Measurements from ENCODE around the gene GSTA5.
"Not testable (repeated sequence)": the region's sequence is repeated elsewhere in the genome, so short reads cannot be mapped to it uniquely, and the experiment has no call there.

The GSTA5 gene

DNA sequence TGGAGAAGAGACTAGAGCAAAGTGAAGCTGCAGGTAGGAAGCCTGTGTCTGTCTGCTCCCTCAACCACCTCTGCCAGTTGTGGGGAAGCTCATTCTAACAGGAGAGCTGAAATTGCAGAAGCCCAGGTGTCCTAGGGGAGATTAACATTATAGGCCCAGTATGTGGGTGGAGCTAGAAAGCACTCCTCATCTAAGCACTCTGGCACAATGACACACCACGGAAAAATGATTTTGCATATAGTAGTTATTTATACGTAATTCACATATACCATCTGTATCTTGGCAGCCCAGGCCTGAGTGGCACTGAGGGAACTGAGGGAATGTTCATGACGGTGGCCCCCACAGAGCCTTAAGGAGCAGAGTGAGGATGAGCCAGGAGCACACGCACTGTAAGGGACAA lies 9.7 kb downstream of the GSTA5 start:
- not testable (repeated sequence) for DNase-seq (ENCODE audit: low read depth)

DNA sequence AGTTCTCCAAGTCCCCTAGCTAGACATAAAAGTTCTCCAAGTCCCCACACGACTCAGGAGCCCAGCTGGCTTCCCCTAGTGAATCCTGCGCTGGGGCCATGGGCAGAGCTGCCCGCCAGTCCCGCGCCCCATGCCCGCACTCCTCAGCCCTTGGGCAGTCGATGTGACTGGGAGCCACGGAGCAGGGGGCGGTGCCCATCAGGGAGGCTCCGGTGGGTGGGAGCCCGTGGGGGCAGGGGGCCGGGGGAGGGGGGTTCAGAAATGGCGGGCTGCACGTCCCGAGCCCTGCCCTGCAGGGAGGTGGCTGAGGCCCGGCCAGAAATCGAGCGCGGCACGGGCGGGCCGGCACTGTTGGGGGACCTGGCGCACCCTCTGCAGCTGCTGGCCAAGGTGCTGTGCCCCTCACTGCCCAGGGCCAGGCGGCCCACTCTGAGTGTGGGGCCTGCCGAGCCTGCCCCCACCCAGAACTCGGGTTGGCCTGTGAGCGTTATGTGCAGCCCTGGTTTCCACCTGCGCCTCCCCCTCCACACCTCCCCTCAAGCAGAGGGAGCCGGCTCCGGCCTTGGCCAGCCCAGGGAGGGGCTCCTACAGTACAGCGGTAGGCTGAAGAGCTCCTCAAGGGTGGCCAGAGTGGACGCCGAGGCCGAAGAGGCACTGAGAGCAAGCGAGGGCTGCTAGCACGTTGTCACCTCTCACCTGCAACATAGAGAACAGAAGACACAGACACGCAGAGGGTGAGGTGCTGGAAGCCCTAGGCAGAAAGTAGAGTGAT lies 11.4 kb downstream of the GSTA5 start:
- no peak for DNase-seq (ENCODE audit: low read depth)

DNA sequence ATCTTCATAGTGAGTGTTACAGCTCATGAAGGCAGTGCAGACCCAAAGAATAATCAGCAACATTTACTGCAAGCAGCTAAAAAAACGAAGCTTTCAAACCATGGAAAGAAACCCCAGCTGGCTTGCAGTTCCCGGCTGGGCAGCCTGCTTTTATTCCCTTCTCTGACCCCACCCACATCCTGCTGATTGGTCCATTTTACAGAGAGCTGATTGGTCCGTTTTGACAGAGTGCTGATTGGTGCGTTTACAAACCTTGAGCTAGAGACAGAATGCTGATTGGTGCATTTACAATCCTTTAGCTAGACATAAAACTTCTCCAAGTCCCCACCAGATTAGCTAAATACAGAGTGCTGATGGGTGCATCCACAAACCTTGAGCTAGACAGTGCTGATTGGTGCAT lies 12.0 kb downstream of the GSTA5 start:
- DNase-seq (ENCODE audit: low read depth), result not testable (repeated sequence)

DNA sequence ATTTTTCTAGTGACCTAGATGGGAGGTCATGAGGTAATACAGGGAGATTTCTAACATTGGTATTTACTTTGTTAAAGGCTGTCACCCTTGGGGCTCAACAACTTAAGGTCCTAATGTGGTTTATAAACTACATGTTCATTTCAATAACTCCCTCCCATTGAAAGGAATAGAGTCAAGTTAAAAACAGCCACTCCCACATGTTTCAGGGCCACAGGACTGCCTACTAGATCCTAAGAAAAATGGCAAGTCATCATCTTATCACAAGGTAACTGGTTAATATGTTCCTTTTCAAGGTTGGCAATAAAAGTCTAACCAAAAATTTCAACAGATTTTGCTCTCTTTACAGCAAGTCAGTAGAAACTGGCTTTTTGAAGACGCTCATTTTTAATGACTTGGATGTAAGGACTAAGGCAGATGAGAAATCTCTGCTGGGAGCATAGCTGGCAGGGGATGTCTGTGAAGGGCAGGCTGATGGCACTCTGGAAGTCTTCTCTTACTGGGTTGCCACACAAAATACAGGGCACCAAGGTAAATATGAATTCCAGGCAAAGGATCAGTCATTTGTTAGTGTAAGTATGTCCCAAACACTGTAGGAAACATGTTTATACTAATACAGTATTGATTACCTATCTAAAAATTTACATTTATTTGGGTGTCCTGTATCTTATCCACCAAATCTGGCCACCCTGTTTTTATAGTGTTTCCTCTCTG lies 13.4 kb downstream of the GSTA5 start:
- not testable (repeated sequence) for DNase-seq (ENCODE audit: low read depth)

DNA sequence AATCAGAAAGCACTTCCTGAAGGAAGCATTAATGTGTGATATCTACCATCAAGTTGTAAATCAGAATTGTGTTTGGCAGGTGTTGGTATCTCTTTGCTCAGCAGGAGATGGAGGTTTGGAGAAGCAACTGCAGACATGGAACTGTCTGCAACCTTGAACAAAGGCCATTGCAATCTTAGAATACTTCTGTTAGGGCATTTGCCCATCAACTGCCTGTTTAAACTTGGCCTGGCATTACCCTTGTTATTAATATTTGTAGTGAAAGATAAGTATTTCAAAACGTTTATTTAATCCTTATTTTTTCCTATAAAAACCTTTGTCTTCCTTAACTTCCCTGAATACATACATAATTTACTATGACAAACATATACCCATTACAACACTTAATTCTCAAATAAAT lies 14.1 kb downstream of the GSTA5 start:
- no peak for DNase-seq (ENCODE audit: low read depth)

DNA sequence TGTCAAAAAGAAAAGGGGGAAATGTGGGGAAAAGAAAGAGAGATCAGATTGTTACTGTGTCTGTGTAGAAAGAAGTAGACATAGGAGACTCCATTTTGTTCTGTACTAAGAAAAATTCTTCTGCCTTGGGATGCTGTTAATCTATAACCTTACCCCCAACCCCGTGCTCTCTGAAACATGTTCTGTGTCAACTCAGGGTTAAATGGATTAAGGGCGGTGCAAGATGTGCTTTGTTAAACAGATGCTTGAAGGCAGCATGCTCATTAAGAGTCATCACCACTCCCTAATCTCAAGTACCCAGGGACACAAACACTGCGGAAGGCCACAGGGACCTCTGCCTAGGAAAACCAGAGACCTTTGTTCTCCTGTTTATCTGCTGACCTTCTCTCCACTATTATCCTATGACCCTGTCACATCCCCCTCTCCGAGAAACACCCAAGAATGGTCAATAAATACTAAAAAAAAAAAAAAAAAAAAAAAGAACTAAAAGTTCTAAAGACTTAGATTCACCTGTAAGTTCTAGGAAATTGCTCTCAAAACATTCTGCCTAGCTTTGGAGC lies 14.6 kb downstream of the GSTA5 start:
- not testable (repeated sequence) for DNase-seq (ENCODE audit: low read depth)

DNA sequence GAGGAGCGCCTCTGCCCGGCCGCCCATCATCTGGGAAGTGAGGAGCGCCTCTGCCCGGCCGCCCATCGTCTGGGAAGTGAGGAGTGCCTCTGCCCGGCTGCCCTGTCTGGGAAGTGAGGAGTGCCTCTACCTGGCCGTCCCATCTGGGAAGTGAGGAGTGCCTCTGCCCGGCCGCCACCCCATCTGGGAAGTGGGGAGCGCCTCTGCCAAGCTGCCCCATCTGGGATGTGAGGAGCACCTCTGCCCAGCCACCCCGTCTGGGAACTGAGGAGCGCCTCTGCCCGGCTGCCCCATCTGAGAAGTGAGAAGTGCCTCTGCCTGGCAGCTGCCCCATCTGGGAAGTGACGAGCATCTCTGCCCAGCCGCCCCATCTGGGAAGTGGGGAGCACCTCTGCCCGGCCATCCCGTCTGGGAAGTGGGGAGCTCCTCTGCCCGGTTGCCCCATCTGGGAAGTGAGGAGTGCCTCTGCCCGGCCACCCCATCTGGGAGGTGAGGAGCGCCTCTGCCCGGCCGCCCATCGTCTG lies 15.3 kb downstream of the GSTA5 start:
- not testable (repeated sequence) for DNase-seq (ENCODE audit: low read depth)

DNA sequence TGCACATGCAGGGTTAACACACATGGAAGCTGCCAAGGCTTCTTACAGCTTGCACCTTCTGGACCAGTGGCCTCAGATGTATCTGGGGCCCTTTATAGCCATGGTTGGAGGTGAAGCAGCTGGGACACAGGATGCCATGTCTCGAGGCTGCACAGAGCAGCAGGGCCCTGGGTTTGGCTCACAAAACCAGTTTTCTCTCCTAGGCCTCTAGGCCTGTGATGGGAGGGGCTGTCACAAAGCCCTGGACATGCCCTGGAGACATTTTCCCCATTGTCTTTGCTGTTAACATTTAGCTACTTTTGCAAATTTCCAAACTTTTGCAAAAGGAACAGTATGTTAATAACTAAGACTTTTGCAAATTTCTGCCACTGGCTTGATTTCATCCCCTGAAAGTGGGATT lies 18.8 kb downstream of the GSTA5 start:
- no peak for DNase-seq (ENCODE audit: low read depth)

DNA sequence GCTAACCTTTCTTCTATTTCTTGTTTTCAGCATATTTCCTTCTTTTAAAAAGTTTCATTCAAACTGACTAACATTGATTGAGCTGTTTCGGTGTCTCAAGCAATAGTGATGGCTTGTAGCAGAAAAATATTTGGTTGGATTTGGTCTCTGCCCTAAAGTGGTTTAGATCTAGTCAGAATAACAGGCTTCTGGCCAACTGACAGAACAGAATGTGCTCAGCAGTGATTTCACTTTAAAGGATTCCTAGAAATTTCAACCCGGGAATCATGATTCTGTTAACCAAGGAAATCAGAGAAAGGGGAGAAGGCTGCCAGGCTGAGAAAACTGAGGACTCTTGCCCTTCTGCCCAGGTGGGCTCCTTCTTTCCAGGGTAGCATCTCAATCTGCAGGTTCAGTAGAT lies 20.4 kb downstream of the GSTA5 start:
- no peak for DNase-seq (ENCODE audit: low read depth)

DNA sequence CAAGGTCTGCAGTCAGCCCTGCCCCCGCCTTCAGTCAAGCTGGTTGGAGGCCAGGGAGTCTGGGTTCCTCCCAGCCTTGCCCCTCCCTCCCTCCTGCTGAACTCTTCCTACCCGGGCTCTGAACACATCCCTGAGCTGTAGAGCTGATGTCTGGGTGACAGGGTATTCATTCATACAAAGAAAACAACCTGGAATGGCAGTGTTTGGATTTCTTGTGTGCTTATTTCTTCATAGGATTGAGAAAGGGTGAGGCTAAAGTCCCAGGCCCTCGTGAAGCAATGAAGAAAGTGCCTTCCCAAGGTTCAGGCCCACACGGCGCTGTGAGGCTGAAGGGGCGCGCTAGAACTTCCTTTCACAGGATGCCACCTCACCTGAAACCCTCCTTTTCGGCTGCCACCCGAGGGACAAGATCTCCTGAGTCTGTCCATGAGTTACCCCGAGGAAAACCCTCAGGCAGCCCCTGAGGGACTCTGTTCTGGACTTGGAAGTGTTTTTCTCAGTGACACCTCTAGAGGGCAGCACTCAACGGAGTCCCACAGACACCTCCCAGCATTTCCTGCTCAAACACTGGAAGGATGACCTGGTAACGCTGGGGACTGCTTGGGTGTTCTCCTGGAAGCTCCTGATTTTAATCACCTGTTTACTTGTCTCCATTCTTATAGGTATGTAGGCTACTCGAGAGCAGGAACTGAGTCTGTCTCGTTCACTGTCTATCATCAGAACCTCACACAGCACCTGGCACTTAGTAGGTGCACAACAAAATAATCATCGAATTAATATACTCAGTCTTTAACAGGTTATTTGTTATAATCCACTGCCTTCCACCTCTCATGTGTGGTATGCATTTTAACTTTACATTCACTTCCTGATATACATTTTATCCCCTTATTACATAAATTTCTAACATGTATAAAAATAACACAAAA lies 25.2 kb downstream of the GSTA5 start:
- DNase-seq (ENCODE audit: low read depth), result no peak

DNA sequence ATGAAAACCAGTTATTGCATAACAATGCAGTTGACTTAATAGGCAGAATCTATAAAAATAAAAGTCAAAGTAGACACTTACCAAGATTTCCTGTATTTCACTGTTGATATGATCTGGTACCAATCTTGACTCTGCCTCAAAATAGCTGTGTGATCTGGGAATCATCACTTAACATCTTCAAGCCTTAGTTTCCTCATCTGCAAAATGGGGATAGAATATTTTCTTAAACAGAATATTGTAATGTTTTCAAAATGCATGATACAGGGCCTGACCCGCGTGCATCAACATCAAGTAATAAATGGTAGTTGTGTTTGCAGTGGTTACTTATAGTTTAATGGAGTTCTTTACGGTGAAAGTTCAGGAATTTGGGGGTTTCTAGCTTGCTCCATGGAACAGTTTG lies 26.1 kb downstream of the GSTA5 start:
- not testable (repeated sequence) for DNase-seq (ENCODE audit: low read depth)

DNA sequence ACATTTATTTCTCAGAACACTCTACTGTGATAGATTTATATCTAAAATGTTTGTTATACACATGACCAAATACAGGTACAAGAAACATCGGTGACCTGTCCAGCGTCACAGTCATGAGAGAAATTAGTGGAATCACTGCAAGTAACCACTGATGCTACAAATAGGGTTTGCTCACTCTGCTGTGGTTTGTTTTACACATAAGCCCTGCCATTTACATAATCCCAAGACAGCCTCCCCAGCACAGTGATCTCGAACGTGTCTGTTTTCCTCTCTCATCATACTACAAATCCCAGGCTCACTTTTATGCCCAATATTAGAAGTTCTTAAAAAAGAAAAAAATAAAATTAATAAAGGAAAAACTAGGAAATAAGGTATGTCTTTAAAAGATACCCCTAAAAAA lies 30.8 kb downstream of the GSTA5 start:
- not testable (repeated sequence) for DNase-seq (ENCODE audit: low read depth)

DNA sequence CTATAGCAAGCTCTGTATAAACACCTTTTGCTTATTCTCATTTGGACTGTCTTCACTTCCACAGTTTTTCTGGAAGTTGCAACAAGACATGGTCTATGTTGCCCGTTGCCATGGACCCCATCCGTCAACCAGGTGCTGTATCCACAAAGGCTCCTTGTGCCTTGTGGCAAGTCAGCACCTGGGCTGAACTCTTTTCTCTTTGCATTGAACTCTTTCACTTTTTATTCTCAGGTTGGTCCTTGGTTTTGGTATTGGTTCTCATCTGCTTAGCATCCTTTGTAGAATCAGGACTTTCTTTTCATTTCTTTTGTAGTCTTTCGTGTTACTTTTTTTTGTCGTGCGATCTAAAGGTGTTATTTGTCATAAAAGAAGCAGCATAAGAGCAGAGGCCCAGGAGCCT lies 32.0 kb downstream of the GSTA5 start:
- no peak for DNase-seq (ENCODE audit: low read depth)

DNA sequence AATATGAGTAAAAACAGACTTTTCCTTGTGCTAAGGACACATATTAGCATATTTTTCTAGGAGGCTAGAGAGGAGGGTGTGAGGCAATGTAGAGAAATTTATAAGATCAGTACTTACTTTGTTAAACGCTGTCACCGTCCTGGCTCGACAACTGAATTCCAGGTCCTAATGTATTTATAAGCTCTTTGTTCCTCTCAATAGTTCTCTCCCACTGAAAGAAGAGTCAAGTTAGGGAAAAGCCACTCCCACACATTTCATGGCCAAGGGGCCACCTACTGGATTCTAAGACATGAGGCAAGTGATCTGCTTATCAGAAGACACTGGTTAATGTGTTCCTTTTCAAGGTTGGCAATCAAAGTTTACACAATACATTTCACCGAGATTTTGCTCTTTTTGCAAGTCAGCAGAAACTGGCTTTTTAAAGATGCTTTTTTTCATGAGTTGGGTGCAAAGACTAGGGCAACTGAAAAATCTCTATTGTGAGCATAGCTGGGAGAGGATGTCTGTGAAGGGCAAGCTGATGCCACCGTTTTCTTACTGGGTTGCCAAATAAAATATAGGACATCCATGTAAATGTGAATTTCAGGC lies 36.9 kb downstream of the GSTA5 start, which contains the start of gene GSTA1:
GSTA1 (minus strand) TSS at position 149 of the 588 bp plus-strand sequence. CDS start 4,549 bp downstream, outside the sequence.
- DNase-seq (ENCODE audit: low read depth), result not testable (repeated sequence)

DNA sequence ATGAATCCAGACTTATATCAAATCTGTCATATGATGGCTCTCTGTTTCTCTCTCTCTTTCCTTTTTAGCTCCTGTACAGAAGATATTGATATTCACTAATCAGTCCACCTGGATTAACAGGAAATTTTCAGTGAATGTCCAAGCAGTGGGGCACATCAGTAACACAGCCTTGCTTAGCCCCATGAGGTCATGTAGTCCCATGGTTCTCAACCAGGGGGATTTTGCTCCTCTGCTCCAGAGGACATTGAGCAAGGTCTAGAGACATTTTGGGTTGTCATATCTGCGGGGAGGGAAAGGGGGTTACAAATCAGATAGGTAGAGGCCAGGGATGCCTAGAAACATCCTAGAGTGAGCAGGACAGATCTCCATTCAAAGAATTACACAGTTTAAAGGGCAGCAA lies 37.8 kb downstream of the GSTA5 start:
- DNase-seq (ENCODE audit: low read depth), result no peak

DNA sequence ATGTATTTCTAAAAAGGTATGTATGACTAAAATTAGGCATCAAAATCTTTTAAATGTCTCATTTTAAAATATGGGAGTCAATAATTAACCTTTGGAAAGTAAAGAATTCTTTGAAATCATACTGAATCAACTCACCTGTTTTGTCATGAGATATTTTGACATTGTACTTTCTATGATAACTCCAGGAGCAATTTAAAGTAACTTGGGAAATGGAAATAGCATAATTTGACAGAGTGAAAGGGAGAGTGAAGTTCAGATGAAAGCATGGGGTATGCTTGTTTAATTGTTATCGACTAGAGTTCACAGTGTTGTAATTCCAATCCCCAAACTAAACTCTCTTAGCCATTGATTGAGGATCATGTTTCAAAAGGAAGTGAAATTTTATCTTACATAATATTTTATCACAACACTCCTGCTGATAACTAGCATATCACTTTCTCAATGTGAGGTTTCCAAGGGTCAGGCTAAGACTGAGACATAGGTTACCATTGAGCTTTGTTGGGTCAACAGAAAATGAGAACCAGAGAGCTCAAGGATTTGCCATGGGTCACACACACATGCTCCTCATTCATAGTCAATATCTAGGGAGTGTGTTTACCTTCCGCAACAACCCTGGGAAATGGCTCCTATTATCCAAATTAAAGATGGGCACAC lies 39.3 kb downstream of the GSTA5 start:
- DNase-seq (ENCODE audit: low read depth), result no peak

DNA sequence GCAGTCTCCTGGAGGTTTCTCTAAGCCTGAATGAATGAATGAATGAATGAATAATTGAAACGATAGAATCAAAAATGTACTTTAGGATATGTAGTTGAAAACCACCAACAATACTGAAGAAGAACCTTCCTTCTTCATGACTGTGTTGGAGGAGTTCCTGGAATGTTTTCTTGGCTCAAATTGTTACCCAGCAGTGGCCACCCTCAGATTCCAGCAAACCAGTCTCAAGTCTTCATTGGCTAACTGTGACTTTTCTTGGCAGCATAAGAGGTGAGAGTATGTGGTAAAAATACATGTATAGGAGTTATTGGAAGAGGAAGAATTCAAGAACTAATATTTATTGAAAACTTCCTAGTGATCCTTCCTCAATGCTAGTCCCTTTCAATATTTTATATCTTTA lies 41.3 kb downstream of the GSTA5 start:
- DNase-seq (ENCODE audit: low read depth), result not testable (repeated sequence)

DNA sequence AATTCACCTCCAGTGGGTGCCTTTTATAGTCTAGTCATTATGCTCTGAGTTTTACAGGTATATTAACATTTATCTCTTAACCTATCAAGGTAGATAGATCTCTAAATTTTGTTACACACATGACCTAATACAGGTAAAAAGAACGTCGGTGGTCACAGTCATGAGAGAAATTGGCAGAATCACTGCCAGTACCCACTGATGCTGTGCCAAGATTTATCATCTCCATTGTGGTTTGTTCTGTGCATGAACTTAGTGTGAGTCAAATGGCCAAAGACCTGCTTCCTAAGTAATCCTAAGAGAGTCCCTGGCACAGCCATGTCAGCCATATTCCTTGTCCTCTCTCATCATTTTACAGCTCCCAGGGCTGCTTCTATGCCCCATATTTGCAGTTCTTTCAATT lies 46.2 kb downstream of the GSTA5 start:
- DNase-seq (ENCODE audit: low read depth), result not testable (repeated sequence)

DNA sequence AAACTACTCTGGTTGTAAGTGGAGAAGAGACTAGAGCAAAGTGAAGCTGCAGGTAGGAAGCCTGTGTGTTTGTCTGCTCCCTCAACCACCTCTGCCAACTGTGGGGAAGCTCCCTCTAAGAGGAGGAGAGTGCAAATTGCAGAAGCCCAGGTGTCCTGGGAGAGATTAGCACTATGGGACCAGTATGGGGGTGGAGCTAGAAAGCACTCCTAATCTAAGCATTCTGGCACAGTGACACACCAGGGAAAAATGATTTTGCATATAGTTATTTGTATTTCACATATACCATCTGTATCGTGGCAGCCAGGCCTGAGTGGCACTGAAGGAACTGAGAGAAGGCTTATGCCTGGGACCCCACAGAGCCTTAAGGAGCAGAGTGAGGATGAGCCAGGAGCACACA lies 49.8 kb downstream of the GSTA5 start:
- no peak for DNase-seq (ENCODE audit: low read depth)

DNA sequence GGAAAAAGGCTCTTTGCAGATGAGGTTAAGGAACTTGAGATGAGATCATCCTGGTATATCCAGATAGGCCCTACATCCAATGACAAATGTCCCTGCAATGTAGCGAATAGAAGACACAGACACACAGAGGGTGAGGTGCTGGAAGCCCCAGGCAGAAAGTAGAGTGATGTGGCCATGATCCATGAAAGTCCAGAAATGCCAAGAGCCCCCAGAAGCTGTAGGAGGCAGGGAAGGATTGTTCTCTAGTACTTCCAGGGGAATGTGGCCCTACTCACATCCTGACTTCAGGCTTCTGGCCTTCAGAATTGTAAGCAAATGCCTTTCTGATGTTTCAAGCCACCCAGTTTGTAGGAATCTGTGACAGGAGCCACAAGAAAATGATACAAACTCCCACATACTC lies 51.0 kb downstream of the GSTA5 start:
- not testable (repeated sequence) for DNase-seq (ENCODE audit: low read depth)

DNA sequence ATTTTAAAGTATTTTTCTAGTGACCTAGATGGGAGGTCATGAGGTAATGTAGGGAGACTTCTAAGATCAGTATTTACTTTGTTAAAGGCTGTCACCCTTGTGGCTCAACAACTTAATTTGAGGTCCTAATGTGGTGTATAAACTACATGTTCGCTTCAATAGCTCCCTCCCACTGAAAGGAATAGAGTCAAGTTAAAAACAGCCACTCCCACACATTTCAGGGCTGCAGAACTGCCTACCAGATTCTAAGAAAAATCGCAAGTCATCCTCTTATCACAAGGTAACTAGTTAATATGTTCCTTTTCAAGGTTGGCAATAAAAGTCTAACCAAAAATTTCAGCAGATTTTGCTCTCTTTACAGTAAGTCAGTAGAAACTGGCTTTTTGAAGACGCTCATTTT lies 52.1 kb downstream of the GSTA5 start:
- no peak for DNase-seq (ENCODE audit: low read depth)

Measured in stimulated activated CD8-positive, alpha-beta memory T cell treated with anti-CD3 and anti-CD28 coated beads, Interleukin-12 subunit alpha, Interleukin-12 subunit beta, amount 100 ng/mL, for 4 hours (primary cell).